ENCODE data around the gene GNG2.
A peak's percentile ranks its signal among the peaks of the same experiment; 100 is the strongest.

Gene GNG2

DNA sequence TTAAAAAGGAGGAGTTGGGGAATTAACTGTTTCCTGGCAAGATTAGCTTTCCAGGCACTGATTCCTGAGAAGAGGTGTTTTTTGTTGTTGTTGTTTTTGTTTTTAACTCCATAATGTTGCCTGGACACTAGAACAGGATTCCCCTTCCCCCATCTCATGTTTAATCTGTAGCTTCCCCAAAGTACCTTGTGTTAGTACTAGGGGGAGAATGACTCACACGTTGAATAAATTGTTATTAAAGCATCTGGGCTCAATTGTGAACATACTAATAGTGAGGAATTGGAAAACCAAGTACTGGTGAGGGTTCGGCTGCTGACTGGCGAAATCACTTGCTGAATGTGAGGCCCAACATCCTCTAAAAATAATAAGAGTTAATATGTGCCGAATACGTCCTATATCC lies 1.3 kb upstream of the GNG2 start:
- DNase-seq, result peak; percentile 38

DNA sequence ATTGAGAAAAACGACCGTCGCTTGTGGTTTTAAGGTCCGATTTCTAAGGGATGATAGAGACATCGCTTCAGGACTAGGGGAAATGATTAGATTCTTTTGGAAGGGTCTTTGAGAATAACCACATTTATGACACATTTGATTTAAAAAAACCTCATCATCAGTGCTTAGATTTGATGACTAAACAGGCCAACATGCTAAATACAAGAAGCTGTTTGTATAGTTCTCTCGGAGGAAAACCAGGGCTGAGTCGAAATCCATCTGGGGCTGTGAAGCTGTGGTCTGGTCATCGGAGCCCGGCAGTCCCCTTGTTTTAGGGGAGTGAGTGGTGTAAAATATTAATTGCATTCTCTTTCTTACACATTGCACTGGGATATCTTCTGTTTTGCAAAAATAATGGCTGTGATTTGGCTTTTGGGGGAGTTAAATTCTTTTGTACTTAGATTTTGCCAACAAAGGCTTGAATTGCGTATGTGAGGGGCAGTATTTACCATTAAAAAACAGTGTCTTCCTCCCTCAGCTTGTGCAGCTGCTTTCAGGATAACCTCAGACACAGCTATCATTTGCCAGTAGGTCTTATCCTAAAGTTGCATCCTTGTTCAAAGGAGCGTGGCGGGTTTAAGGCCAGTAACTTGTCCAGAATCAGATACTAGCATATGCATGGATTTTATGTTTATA lies 550 bp downstream of the GNG2 start:
- peak; percentile 30 for DNase-seq

DNA sequence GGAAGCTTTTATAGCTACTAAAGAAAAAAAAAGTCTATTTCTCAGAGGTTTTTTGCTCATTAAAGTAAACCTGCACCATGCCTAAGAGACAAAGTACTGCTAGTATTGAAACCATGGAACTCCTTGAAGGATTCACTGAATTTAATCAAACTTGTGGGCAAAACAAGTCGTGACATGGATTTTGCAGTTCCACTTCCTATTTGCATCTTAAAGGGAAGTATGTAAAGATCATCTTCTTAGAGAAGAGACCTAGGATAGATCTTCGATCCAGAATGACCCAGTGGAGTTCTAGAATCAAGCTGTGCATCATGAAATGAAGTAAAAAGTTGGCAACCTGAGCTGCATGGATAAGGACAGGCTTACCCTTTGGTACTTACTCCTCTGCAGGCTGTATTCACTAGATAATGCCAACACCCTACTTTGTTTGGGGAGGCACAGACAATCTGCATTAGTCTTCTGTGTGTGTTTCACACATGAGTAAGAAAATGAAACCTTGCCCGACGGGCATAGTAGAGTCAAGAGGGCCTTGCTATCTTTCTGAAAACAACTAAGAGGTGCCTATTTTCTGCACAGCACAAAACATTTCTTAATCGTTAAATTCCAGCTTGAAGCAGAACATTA lies 1.9 kb downstream of the GNG2 start:
- no peak for DNase-seq

DNA sequence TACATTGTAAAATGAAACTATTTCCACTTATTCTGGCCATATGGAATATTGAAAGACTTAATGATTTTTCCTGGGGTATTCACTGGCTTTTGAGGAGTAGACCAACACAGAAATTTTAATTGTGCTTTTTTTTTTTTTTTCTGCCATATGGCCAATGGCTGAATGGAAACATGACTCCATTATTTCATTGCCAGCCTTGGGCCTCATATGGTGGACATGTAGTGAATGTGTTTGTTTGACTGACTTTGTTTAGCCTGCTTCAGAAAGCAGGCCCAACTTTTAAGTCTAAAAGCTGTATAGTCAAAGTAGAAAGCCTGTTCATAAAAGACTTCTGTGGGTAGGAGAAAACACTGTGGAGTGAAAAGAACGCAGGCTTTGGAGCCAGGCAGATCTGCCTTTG lies 2.4 kb downstream of the GNG2 start:
- no peak for DNase-seq

DNA sequence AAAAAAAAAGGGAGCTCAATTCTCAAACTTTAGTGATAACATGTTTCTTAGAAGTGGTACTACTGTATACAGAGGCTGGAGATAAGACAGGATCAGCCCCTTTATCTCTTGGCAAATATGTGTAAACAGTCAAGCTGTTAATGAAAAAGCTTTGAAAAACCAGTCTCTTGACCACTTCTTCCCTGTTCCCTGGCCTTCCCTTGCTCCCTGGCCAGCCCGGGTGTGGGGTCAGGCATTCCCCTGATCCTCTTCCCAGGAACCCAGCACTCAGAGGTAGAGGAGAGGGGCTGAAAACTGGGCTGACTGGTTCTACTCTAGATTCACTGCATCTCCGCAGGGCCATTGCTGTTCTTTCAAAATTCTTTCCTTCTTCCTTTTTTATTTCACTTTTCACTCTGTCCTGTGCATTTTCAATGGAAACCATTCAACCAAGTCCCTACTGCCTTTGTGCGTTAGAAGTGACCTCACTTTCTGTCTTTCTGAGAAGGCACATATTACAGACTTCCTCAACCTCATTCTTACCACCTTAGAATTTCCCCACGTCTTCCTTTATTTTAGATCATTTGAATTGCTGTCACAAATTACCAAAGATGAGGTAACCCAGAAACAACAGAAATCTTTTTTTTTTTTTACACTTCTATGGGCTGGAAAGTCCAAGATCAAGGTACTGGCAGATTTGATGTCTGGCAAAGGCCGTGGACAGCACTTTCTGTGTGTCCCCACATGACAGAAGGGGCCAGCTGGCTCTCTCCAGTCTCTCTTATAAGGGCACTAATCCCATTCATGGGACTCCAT lies 5.7 kb downstream of the GNG2 start:
- DNase-seq, result peak; percentile 70

DNA sequence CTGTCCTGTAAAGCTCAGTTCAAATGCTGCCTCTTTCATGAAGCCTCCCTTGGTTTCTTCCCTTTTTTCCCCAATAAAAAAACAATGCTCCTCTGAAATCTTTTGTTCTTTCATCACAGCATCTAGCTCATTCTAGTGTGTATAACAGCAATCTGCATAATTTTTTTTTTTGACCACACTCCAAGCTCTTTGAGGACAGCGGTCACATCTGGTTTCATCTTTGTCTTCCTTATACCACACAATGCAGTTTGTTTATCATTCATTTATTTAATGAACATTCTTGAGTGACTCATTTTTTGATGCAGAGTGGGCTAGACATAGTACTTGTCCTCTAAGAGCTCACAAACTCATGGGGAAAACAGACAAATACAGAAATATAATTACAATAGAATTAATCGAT lies 7.3 kb downstream of the GNG2 start:
- DNase-seq, result no peak

DNA sequence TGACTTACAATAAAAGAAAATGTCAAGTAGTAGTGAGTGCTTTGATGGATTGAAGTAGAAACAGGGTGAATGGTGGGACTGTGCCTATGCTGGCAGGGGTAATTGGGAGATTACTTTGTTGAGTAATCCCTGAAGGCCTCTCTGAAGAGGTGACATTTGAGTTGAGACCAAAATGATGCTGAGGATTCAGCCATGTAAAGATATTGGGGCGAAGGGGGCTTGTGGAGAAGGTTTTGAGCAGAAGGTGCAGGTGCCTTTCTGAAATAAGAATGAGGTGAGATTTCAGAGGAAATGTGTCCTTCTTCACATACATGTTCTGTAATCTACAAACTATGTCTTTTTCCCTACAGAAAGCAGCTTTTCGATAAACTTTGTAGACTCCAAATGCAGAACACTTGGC lies 8.0 kb downstream of the GNG2 start:
- DNase-seq, result no peak

DNA sequence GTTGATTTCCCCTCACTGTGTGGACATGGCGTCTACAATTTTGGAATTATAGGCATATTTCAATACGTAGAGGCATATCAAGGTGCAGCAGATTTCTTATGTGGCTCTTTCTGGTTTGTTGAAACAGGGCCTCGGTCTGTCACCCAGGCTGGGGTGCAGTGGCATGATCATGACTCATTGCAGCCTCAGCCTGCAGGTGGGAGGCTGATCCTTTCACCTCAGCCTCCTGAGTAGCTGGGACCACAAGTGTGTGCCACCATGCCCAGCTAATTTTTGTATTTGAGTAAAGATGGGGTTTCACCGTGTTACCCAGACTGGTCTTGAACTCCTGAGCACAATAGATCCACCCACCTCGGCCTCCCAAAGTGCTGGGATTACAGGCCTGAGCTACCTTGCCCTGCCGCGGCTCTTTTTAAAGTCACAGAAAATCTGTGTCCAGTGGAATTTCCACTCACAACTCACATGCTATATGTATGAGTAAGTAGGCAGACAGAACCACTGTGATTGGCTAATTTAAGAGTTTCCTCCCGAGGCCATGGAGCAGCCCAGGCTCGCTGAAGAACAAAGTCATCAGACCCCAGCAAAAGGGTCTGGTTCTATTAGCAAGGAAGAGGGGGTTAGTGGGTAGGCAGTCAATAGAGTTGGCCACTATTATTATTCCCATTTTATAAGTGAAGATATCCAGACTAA lies 9.1 kb downstream of the GNG2 start:
- DNase-seq, result no peak

DNA sequence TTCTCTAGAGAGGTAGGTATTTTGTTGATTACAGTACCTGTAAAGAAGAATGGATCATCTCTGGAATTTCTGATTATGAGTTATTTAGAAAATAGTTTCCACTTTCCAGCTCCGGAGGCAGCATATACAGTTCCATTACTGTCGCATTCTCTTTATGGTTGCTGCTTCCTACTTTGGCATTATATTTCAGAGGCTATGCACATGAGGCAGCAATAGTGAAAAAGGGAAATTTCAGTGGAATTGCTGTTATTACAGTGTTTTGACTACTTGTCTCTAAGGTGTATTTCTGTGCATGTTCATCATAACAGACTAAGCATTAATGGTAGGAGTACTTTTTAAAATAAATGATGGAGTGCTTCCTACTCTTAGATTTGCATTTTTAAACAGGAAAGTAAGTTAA lies 10.2 kb downstream of the GNG2 start:
- no peak for DNase-seq

DNA sequence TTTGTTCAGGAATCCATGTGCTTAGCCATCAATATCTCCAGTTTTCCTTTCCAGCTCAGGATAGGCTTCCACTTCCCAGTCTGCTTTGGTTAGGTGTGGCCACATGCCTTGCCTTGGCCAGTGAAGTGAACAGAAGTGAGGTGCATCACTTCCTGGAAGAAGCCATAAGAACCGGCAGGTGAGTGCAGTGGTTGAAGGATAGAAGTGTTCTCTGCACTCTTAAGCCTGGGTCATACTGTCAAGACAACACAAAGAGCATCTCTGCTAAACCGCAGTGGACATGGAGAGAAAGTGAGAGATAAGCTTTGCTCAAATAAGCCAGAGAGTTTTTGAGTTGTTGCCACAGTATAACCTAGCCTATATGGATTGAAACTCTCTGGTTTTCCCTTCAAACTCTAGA lies 11.4 kb downstream of the GNG2 start:
- DNase-seq, result no peak

DNA sequence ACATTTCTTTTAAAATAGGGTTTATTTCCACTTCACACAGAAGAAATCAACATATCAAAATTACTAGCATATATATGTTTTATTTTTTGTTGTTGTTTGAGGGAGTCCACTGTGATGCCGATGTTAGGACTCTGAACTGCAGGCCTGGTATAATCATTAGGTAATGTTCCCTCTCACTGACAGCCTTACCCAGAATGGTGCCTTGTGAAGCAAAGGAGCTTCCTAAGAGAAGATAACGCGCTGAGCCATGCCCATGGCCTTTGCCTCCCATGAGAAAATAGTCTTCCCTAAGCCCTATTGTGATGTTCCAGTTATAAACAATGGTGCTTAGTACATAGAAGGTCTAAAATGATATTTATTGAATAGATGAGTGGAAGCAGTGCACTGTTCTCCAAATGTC lies 12.0 kb downstream of the GNG2 start:
- peak; percentile 2 for DNase-seq

DNA sequence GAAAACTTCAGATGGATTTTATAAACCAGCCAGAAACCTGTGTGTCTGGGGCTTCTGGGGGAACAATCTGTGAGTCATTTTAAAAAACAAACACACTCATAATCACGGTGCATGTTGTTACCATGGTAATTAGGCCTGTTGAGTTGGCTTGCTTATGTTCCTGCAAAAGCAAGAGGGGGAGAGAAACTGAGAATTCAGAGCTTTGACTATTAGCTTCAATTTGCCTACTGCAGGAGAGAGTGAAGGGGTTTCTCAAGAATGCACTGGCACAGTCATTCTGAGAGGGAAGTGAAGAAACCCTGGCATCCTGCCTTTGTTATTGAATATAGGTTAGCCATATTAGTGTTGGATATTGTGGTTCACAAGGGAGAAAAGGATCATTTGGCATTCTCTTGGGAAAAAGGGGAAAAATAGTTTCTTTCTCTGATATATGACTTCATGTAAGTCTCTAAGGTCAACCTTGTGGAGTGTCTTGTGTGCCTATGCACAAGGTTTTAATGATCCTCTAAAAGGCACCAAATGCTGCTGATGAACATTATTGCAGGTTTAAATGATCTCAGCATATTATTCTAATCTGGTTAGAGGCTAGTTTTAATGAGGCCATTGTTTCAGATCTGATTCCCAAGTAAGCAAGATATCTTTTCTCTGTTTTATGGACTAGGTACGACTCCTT lies 12.9 kb downstream of the GNG2 start:
- DNase-seq, result peak; percentile 5

DNA sequence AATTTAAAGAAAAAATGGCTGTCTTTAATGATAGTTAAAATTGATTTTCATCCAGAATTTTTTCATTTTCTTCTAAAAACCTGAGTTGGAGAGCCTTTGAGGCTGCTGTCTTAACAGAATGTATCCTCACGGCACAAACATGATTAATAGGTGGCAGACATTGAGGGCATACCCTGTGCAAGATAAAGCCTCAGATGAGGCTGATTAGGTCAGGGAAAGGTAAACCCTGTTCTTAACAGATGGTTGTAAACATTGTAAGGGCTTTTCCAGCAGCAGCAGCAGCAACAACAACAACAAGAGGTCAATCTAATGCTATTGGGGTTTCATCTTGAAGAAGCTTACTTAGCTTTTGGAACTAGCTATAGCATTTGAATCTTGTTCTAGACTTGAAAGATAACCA lies 17.4 kb downstream of the GNG2 start:
- peak; percentile 80 for DNase-seq

DNA sequence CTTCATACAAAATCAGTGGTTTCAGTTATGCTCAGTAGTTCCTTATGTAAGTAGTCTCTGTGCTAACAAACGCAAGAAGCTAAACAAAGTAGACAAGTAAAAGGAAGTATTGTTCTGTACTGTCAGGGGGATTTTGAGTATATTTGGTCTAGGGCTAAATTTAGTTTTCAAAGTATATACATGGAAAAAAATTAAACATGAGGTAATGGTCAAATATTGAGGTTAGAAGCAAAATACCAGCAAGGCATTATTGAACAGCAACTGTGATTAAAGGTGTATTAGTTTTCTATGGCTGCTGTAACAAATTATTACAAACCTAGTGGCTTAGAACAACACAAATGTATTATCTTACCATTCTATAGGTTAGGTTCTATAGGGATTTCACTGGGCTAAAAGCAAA lies 18.8 kb downstream of the GNG2 start:
- no peak for DNase-seq

DNA sequence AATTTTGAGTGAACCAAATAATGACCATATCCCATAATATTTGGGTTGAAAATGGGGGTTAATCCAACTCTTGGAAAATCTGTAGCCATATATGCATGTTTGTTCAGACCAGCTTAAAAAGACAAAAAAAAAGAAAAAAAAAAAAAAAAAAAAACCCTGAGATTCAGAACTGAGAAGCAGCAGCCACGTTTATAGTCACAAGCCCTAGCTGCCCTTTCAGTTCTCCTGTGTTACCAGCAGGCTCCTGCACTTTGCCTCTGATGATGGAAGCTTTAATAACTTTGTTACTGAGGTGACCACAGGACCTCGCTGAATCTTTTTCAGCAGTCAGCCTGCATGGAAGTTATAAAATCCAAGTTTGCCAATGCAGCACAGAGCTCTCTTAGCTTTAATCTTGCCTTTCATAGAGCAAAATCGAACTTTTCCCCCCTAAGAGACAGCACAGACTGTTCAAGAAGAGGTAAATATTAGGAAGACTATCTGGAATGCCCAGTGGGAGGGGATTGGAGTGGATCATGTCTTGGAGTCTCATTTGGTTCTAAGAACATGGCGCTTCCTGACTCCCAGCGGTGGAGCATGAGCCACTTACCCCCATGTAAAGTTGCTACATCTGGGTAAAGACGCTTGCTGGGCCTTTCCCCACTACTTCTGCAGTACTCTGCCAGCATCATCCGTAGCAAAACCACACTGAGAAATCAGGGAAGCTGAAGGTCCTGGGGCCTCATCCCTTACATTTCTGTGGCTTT lies 20.6 kb downstream of the GNG2 start:
- DNase-seq, result no peak

DNA sequence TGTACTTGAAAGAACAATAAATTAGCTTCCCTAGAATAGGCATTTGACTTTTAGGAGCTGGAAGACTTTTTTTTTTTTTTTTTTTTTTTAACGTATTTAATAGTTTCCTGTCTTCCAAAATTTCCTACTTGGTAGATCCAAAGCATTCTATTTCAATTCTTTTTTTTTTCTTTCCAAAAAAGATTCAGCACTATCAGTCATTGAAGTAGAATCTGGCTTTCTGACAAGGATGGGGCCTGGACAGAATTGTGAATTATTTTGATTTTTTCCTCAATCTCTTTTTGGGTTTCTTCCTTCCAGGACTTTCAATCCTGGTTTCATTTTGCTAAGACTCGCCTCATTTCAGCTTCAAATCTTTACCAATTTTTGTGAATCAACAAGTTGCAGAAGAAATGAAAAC lies 21.2 kb downstream of the GNG2 start:
- no peak for DNase-seq

DNA sequence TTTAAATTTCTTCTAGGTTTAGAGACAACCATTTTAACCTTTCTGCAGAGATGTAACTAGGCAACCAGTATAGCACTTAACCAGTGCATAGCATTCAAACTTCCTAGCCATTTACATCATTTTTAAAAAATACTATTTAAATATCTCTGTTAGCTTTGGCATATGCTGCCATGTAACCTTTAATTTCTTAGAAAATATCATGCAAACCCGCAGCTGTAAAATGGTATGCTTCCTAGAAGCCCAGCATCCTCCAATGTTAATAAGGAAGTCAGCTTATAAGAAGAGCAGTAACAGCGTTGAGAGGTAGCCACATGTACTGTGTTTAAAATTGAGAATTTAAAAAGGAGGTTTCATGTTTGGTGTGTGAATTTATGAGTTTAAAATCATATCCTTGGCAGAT lies 22.8 kb downstream of the GNG2 start:
- DNase-seq, result no peak

DNA sequence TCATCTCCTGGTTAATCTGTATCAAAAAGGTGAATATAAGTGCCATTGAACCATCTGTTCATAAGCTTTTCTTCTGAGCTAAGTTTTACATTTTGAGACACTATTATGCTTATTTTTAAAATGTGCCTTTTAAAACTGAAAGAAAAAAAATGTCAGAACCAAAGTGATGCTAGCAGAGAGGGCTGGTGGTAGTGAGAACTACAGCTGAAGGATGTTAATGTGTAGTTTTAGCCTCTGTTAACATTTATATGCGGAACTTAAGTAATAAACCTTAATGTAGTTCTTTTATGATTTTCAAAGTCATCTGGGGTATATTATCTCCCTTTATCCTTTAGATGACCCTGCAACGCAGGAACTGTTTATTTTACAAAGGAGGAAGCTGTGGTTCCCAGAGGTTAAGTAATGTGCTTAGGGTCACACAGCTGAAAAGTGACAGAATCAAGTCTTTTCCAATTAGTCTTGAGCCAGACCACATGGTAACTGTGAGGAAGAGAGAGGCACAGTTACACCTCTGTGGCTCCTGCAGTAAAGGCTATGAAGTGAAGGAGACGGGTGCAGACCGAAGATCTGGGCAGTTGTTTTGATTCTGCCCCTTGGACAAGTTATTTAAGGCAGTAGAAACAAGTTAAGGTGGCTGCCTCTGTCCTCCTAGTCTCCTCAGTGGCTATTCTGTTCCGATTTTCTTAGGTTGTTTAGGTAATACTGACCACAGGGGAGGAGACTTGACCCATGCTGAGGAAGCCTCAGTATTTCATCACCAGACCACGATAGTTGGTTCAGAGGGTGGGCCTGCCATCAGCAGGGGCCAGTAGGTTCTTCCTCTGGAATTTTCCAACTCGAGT lies 23.9 kb downstream of the GNG2 start:
- no peak for DNase-seq

DNA sequence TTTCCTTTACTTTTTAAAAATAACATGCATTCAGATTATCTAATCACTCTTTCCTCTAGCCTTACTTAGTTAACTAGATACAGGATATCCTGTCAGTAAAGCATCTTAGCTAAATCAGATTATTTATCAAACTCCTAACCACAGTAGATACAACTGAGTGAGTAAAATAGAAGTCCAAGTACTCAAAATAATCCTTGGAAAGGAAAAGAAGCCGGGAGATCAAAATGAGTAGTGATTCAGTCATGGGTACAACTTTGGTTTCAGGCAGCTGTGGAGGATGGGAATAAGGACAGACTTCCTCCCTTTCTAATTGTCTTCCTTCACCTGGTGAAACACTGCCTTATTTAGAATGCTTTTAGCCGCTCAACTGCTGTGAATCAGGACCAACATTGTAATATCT lies 29.4 kb downstream of the GNG2 start:
- no peak for DNase-seq

DNA sequence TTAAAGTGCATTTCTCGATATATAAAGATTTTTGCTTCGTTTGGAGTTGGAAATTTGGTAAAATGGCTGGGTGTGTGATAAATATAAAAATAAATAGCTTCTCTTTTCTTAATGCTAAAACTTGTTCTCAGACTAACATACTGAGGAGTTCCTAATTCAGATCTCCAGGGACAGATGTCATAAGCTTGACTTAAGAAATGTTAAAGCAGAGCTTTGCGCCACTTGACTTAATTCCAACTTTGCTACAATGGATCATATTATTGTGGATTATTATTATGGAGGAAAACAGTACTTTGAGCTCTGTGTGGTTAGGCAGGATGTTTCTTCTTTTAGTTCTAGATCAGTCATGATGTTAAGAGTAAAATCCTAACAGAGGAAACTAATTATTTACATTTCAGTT lies 33.8 kb downstream of the GNG2 start:
- DNase-seq, result no peak

DNA sequence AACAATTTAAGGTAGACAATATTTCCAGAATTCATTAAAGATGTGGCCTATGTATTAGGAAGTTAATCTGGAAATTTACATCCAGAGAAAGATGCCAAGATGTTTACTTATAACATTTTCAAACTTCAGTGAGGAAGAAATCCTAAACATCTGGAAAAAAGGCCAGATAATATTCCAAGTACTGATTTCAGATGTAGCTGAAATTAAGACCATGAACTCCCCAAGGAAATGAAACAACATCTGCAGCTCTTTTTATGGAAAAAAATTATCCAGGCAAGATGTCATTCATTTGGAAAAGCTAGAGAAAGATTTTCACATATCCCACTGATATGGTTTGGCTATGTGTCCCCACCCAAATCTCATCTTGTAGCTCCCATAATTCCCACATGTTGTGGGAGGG lies 35.0 kb downstream of the GNG2 start:
- DNase-seq, result no peak
